GM21717 (cell line): ENCODE data around the gene ANOS1.

Source experiments
- ATAC-seq: cut with Tn5 transposase; IDR thresholded peaks from one replicate; pipeline ENCODE4 v1.9.1; 2021; ENCODE audit warnings: mild to moderate bottlenecking, moderate library complexity; ENCODE audit not compliant: unreplicated experiment

Gene ANOS1

GRCh38 chrX:8721536-8721935 is 10.4 kb downstream of the ANOS1 start:
- no peak for ATAC-seq

- ATAC-seq, result no peak
Measured at GRCh38 chrX:8720136-8720535, 11.8 kb downstream of the ANOS1 start.

- no peak for ATAC-seq
Measured at GRCh38 chrX:8717354-8717753, 14.6 kb downstream of the ANOS1 start.

- ATAC-seq, result no peak
Measured at GRCh38 chrX:8714164-8714563, 17.8 kb downstream of the ANOS1 start.

GRCh38 chrX:8711401-8711800 is 20.5 kb downstream of the ANOS1 start:
- ATAC-seq, result no peak

- no peak for ATAC-seq
Measured at GRCh38 chrX:8704184-8704583, 27.8 kb downstream of the ANOS1 start.

- no peak for ATAC-seq
Measured at GRCh38 chrX:8692871-8693270, 39.1 kb downstream of the ANOS1 start.

GRCh38 chrX:8689473-8689872 is 42.5 kb downstream of the ANOS1 start:
- ATAC-seq, result no peak

- no peak for ATAC-seq
Measured at GRCh38 chrX:8688776-8689175, 43.2 kb downstream of the ANOS1 start.

- ATAC-seq, result no peak
Measured at GRCh38 chrX:8684201-8684965, 47.6 kb downstream of the ANOS1 start.

- ATAC-seq, result no peak
Measured at GRCh38 chrX:8683687-8684086, 48.2 kb downstream of the ANOS1 start.

GRCh38 chrX:8679550-8679949 is 52.4 kb downstream of the ANOS1 start:
- ATAC-seq, result no peak

GRCh38 chrX:8675006-8675630 is 56.8 kb downstream of the ANOS1 start:
- ATAC-seq, result no peak

GRCh38 chrX:8673201-8673600 is 58.7 kb downstream of the ANOS1 start:
- no peak for ATAC-seq

GRCh38 chrX:8672176-8672575 is 59.8 kb downstream of the ANOS1 start:
- ATAC-seq, result no peak

- ATAC-seq, result no peak
Measured at GRCh38 chrX:8668813-8669212, 63.1 kb downstream of the ANOS1 start.

GRCh38 chrX:8663325-8663724 is 68.6 kb downstream of the ANOS1 start:
- no peak for ATAC-seq

- no peak for ATAC-seq
Measured at GRCh38 chrX:8657883-8658282, 74.1 kb downstream of the ANOS1 start.

GRCh38 chrX:8653956-8654355 is 78.0 kb downstream of the ANOS1 start:
- no peak for ATAC-seq

GRCh38 chrX:8649969-8650368 is 82.0 kb downstream of the ANOS1 start:
- no peak for ATAC-seq

- ATAC-seq, result no peak
Measured at GRCh38 chrX:8647176-8647575, 84.8 kb downstream of the ANOS1 start.

GRCh38 chrX:8639949-8640475 is 91.9 kb downstream of the ANOS1 start:
- ATAC-seq, result no peak
